GM12878 (cell line): ENCODE data around the gene CORO2B. TPM values are rescaled to one million over a fixed set of nuclear protein-coding genes. Genes with fewer than 3 reads are reported as not detected.

Source experiments
- ATAC-seq: fragments of 200-7000 bp; cut with Tn5 transposase; 3 replicates; pipeline ENCODE4 v1.9.1; 2020; ENCODE audit warnings: mild to moderate bottlenecking, moderate library complexity
- BruUV-seq: library from RNA; stranded (reverse); fragments of 400-500 nt; replicated peaks from 2 replicates; lab custom pipeline; 2021; lab: Mats Ljungman, UMichigan
- CTCF ChIA-PET: fragments of 300-600 bp; sonication (Branson Sonifier 250); formaldehyde crosslinking; extraction: SDS; loops from one replicate; lab custom pipeline; 2021; ENCODE audit warnings: inconsistent platforms; lab: Yijun Ruan, JAX
- POLR2A ChIA-PET: fragments of 350-600 bp; formaldehyde crosslinking; extraction: SDS; loops from one replicate; lab custom pipeline; 2021; ENCODE audit warnings: inconsistent platforms; lab: Charles Lee
- RAD21 ChIA-PET: fragments of 300-600 bp; sonication (Branson Sonifier 250); formaldehyde crosslinking; loops from one replicate; lab custom pipeline; 2023; ENCODE audit warnings: antibody characterized with exemption; ENCODE audit not compliant: unreplicated experiment; lab: Charles Lee
- SMC1A ChIA-PET: fragments of 300-600 bp; sonication (Branson Sonifier 250); formaldehyde crosslinking; loops from one replicate; lab custom pipeline; 2023; ENCODE audit not compliant: unreplicated experiment, uncharacterized antibody; lab: Charles Lee
- DNase-seq: peaks from one replicate; pipeline ENCODE4 v3.0.0-alpha.2; 2011; ENCODE audit warnings: low read depth, low spot score
- FAIRE-seq: peaks from 3 replicates; lab custom pipeline; 2011; peaks lifted over from hg19 to GRCh38; lab: Jason Lieb, UNC
- H2AFZ ChIP-seq: 2 replicates; pipeline ENCODE4 v1.6.0; 2011; ENCODE audit warnings: low read depth, low read length, control low read depth; ENCODE audit not compliant: control insufficient read depth
- H3K27ac ChIP-seq: 2 replicates; pipeline ENCODE4 v1.5.1; 2011; ENCODE audit warnings: control low read depth; ENCODE audit not compliant: control insufficient read depth, insufficient read depth
- H3K27me3 ChIP-seq, 2 experiments: replicated peaks in 1 of 2; 2 replicates each; pipeline versions ENCODE4 v1.6.0 to v1.6.1; 2011; ENCODE audit warnings: low read length in 1 of 2; ENCODE audit not compliant: control insufficient read depth in 2 of 2, insufficient read depth in 2 of 2
- H3K36me3 ChIP-seq, 2 experiments: 2 replicates each; pipeline ENCODE4 v1.5.1; 2011; ENCODE audit warnings: low read length in 1 of 2; ENCODE audit not compliant: control insufficient read depth in 2 of 2, insufficient read depth in 2 of 2
- H3K4me1 ChIP-seq: 2 replicates; pipeline ENCODE4 v1.6.1; 2011; ENCODE audit warnings: mild to moderate bottlenecking, low read length, moderate library complexity, mixed read lengths; ENCODE audit not compliant: control insufficient read depth, insufficient read depth
- H3K4me2 ChIP-seq: 2 replicates; pipeline ENCODE4 v1.6.0; 2011; ENCODE audit warnings: control low read depth; ENCODE audit not compliant: control insufficient read depth, insufficient read depth
- H3K4me3 ChIP-seq: fragments of 200-600 bp; sonication (generic); 2 replicates; pipeline ENCODE4 v1.5.1; 2016
- H3K79me2 ChIP-seq: 2 replicates; pipeline ENCODE4 v1.6.0; 2011; ENCODE audit warnings: low read length; ENCODE audit not compliant: control insufficient read depth, insufficient read depth
- H3K9ac ChIP-seq: 2 replicates; pipeline ENCODE4 v1.8.0; 2011; ENCODE audit warnings: low read length, control low read depth, mixed read lengths; ENCODE audit not compliant: control insufficient read depth, insufficient read depth
- H3K9me3 ChIP-seq: replicated peaks from 3 replicates; pipeline ENCODE4 v1.5.1; 2011; ENCODE audit warnings: mild to moderate bottlenecking, low read length; ENCODE audit not compliant: control insufficient read depth, insufficient read depth
- H4K20me1 ChIP-seq: 2 replicates; pipeline ENCODE4 v1.6.0; 2011; ENCODE audit not compliant: control insufficient read depth, insufficient read depth
- ATF7 ChIP-seq: fragments of 450-650 bp; IDR thresholded peaks from 2 replicates; pipeline ENCODE4 v1.6.1; 2016; ENCODE audit warnings: low read depth, mild to moderate bottlenecking
- BHLHE40 ChIP-seq, 2 experiments: fragments of 450-650 bp in 1 of 2; IDR thresholded peaks; 2 replicates each; pipeline ENCODE4 v1.6.1; 2011 to 2017; ENCODE audit warnings: low read depth in 2 of 2, borderline replicate concordance in 1 of 2, improper control_type of control experiment in 1 of 2, low read length in 1 of 2, mild to moderate bottlenecking in 1 of 2
- CBX5 ChIP-seq: sonication (generic); IDR thresholded peaks from 2 replicates; pipeline ENCODE4 v1.6.1; 2016; ENCODE audit warnings: low read depth, moderate library complexity, mild to moderate bottlenecking, inconsistent platforms
- CHD2 ChIP-seq: IDR thresholded peaks from 2 replicates; pipeline ENCODE4 v1.6.1; 2011; ENCODE audit warnings: low read depth, low read length, improper control_type of control experiment, borderline replicate concordance
- HDGF ChIP-seq: fragments of 450-650 bp; IDR thresholded peaks from 2 replicates; pipeline ENCODE4 v1.6.1; 2016; ENCODE audit warnings: antibody characterized with exemption
- HSF1 ChIP-seq: fragments of 150-350 bp; IDR thresholded peaks from 2 replicates; pipeline ENCODE4 v1.6.1; 2014; ENCODE audit warnings: mild to moderate bottlenecking, low read depth, low read length
- IKZF2 ChIP-seq, 2 experiments: fragments of 450-650 bp; IDR thresholded peaks; 2 replicates each; pipeline ENCODE4 v1.6.1; 2017; ENCODE audit warnings: mild to moderate bottlenecking in 2 of 2, moderate library complexity in 2 of 2
- IRF5 ChIP-seq: fragments of 450-650 bp; IDR thresholded peaks from 2 replicates; pipeline ENCODE4 v1.6.1; 2017; ENCODE audit warnings: borderline replicate concordance
- KLF5 ChIP-seq: fragments of 450-650 bp; IDR thresholded peaks from 2 replicates; pipeline ENCODE4 v1.6.1; 2014; ENCODE audit warnings: mild to moderate bottlenecking; ENCODE audit not compliant: partially characterized antibody
- MTA3 ChIP-seq: IDR thresholded peaks from 2 replicates; pipeline ENCODE4 v1.6.1; 2012; ENCODE audit warnings: low read length, inconsistent platforms, borderline replicate concordance
- MXI1 ChIP-seq: fragments of 150-350 bp; IDR thresholded peaks from 2 replicates; pipeline ENCODE4 v1.6.1; 2011; ENCODE audit warnings: low read depth, mild to moderate bottlenecking, inconsistent platforms, low read length, improper control_type of control experiment
- MYC ChIP-seq: IDR thresholded peaks from 2 replicates; pipeline ENCODE4 v1.6.1; 2011; ENCODE audit warnings: mild to moderate bottlenecking, low read length, moderate library complexity, inconsistent platforms; ENCODE audit not compliant: insufficient read depth, insufficient replicate concordance, insufficient read length, severe bottlenecking
- NR2F1 ChIP-seq: fragments of 450-650 bp; conservative IDR thresholded peaks from 2 replicates; pipeline ENCODE4 v1.6.1; 2017; ENCODE audit warnings: mild to moderate bottlenecking
- POLR2AphosphoS5 ChIP-seq: IDR thresholded peaks from 2 replicates; pipeline ENCODE4 v1.6.1; 2011; ENCODE audit warnings: mild to moderate bottlenecking, low read length, inconsistent platforms
- RELA ChIP-seq: fragments of 450-650 bp; IDR thresholded peaks from 2 replicates; pipeline ENCODE4 v1.8.0; 2014; ENCODE audit warnings: borderline replicate concordance; ENCODE audit not compliant: partially characterized antibody
- RFX5 ChIP-seq: IDR thresholded peaks from 2 replicates; pipeline ENCODE4 v1.6.1; 2011; ENCODE audit warnings: low read depth, low read length, improper control_type of control experiment
- SRF ChIP-seq, 2 experiments: IDR thresholded peaks; 2 replicates each; pipeline ENCODE4 v1.6.1; 2011; ENCODE audit warnings: low read depth in 2 of 2, low read length in 2 of 2, mild to moderate bottlenecking in 1 of 2, moderate library complexity in 1 of 2
- TAF1 ChIP-seq: IDR thresholded peaks from 2 replicates; pipeline ENCODE4 v1.6.1; 2011; ENCODE audit warnings: mild to moderate bottlenecking, low read depth, low read length, borderline replicate concordance
- YBX1 ChIP-seq: fragments of 450-650 bp; IDR thresholded peaks from 2 replicates; pipeline ENCODE4 v1.6.1; 2016; ENCODE audit warnings: antibody characterized with exemption
- YY1 ChIP-seq: IDR thresholded peaks from 2 replicates; pipeline ENCODE4 v1.6.1; 2011; ENCODE audit warnings: low read depth, mild to moderate bottlenecking, low read length
- ZNF622 ChIP-seq: fragments of 450-650 bp; IDR thresholded peaks from 2 replicates; pipeline ENCODE4 v1.6.1; 2017; ENCODE audit warnings: mild to moderate bottlenecking, inconsistent platforms
- ZSCAN29 ChIP-seq: fragments of 450-650 bp; IDR thresholded peaks from 2 replicates; pipeline ENCODE4 v1.6.1; 2017; ENCODE audit warnings: mild to moderate bottlenecking, moderate library complexity
- ZZZ3 ChIP-seq: IDR thresholded peaks from 2 replicates; pipeline ENCODE4 v1.6.1; 2011; ENCODE audit warnings: low read depth; ENCODE audit not compliant: control insufficient read depth, insufficient read length
- WGBS: methylation state at CpG from one replicate; pipeline ENCODE4 v1.1.6; 2016; ENCODE audit warnings: low lambda C conversion rate; ENCODE audit not compliant: insufficient replicate concordance, insufficient coverage; ENCODE audit errors: missing lambda C conversion rate; 5-methylcytosine and 5-hydroxymethylcytosine counted together
- in situ Hi-C: fragments of 300-500 bp; cut with MboI; formaldehyde crosslinking; loops from 9 replicates; pipeline ENCODE4 v1.14.3; 2018; ENCODE audit warnings: mixed read lengths
- intact Hi-C: fragments of 100-400 bp; cut with micrococcal nuclease; formaldehyde crosslinking; loops from one replicate; pipeline ENCODE4 v1.14.2; 2022; ENCODE audit not compliant: unreplicated experiment
- polyA plus RNA-seq, 11 experiments: library from polyadenylated mRNA; depleted of rRNA in 4 of 11; unstranded in 6 of 11; stranded (reverse) in 5 of 11; fragments of >200 nt; fragmentation: Nextera tagmentation in 4 of 11; fragmentation: Illumina TruSeq in 1 of 11; extraction: Ambion mirVana in 4 of 11; extraction: Trizol in 1 of 11; gene quantifications; 1 replicate in 1 of 11; 2 replicates in 10 of 11; pipeline versions ENCODE4 v1.2.1 to v1.2.3, GENCODE V29; 2011 to 2016; ENCODE audit warnings: inconsistent platforms in 2 of 11, missing spikeins in 2 of 11, low read depth in 1 of 11
- total RNA-seq, 4 experiments: library from RNA; depleted of rRNA in 3 of 4; stranded (reverse); fragments of >200 nt in 3 of 4; fragmentation: Illumina TruSeq in 1 of 4; extraction: Trizol in 1 of 4; gene quantifications; 2 replicates each; pipeline versions ENCODE4 v1.2.1 to v1.2.3, GENCODE V29; 2013 to 2021

CORO2B gene
- total and polyA plus RNA-seq, 10 of the 15 experiments (the other 5 are each of a cell fraction or from before 2014, with no cell fraction given): 0.05 to 0.73 (median 0.13) TPM; not detected in 4

- TF ChIP-seq SRF (IDR thresholded peaks at IDR 0.05; ENCODE audit: low read depth in 2 of 2, low read length in 2 of 2) (no peak), CBX5 (no peak), NR2F1 (no peak), YY1 (no peak), ZZZ3 (no peak), POLR2AphosphoS5 (no peak), MYC (no peak), MTA3 (no peak), IKZF2 (IDR thresholded peaks at IDR 0.05) (no peak), ZNF622 (no peak)
These were observed 90.3 kb downstream of the CORO2B start (continued) for GRCh38 chr15:68668926-68669600.

GRCh38 chr15:68672251-68672650 lies 93.5 kb downstream of the CORO2B start:
- in situ Hi-C loops (loop anchor here (5.0 kb wide), 1 partner anchor 115 kb away; no protein-coding TSS in a partner anchor), intact Hi-C loops (loop anchor here (5.0 kb wide), 1 partner anchor 205 kb away; no protein-coding TSS in a partner anchor)
- H3K9me3 ChIP-seq: no peaks in the 10 kb centered on the region
- ChIA-PET RAD21 (no interaction called here), CTCF (interaction anchor here (2.7 to 4.5 kb wide), 4 partner anchors 10 to 203 kb away, joined by 11 to 75 read pairs (median 33); no protein-coding TSS in a partner anchor), POLR2A (no interaction called here), SMC1A (interaction anchor here (0.6 to 0.8 kb wide), 3 partner anchors 90 to 157 kb away, joined by 3 to 5 read pairs (median 3); no protein-coding TSS in a partner anchor)
- H3K36me3 ChIP-seq: no peaks in the 10 kb centered on the region
- no TSS peak for BruUV-seq
- DNase-seq: no peak
- H3K4me1 ChIP-seq: peaks cover 6% of the 10 kb centered on the region
- H3K4me2 ChIP-seq: no peak overlapping the region
- ATAC-seq: no peak
- H4K20me1 ChIP-seq: no peaks in the 10 kb centered on the region
- no peak overlapping the region for H2AFZ ChIP-seq
- no peak overlapping the region for H3K27ac ChIP-seq
- 0% methylated on average over 4 of the region's 4 CpGs for WGBS
- H3K9ac ChIP-seq: no peak overlapping the region
- H3K27me3 ChIP-seq: no peaks in the 10 kb centered on the region; a peak in 1 of 4 replicates
- H3K4me3 ChIP-seq: no peak overlapping the region
- FAIRE-seq: no peak
- no peaks in the 10 kb centered on the region for H3K79me2 ChIP-seq
- TF ChIP-seq ZSCAN29 (no peak), BHLHE40 (IDR thresholded peaks at IDR 0.05; ENCODE audit: borderline replicate concordance in 1 of 2, low read depth in 2 of 2, low read length in 1 of 2) (no peak), RELA (no peak), RFX5 (no peak), YBX1 (no peak), HDGF (no peak), KLF5 (no peak), HSF1 (no peak), TAF1 (no peak), POLR2AphosphoS5 (no peak), NR2F1 (no peak), IRF5 (no peak), ATF7 (no peak), MXI1 (no peak), CHD2 (no peak)
